GM19372 (cell line): ENCODE measurements around the gene CCZ1B.
"Not testable (repeated sequence)": the region's sequence is repeated elsewhere in the genome, so short reads cannot be mapped to it uniquely, and the experiment has no call there.

ENCODE experiments used
- ATAC-seq: cut with Tn5 transposase; IDR thresholded peaks from one replicate; pipeline ENCODE4 v1.9.1; 2021; ENCODE audit warnings: mild to moderate bottlenecking, low read depth, moderate library complexity; ENCODE audit not compliant: unreplicated experiment

CCZ1B gene

GRCh38 chr7:6831018-6831725 lies 5.1 kb upstream of the CCZ1B start:
- ATAC-seq = no peak

DNA sequence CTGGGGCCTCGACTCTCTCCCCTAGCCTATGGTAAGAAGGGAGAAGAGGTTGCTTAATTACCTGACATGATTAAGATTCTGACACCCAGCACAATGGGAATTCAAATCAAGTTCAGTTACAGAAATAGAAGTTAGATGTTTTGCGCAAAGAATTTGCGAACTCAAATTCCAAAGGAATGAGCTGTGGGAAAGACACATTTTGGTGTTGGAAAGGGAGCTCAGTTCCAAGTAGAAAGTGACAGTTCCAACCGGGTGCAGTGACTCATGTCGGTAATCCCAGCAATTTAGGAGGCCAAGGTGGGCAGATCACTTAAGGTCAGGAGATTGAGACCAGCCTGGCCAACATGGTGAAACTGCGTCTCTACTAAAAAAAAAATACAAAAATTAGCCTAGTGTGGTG lies 4.0 kb upstream of the CCZ1B start:
- not testable (repeated sequence) for ATAC-seq

DNA sequence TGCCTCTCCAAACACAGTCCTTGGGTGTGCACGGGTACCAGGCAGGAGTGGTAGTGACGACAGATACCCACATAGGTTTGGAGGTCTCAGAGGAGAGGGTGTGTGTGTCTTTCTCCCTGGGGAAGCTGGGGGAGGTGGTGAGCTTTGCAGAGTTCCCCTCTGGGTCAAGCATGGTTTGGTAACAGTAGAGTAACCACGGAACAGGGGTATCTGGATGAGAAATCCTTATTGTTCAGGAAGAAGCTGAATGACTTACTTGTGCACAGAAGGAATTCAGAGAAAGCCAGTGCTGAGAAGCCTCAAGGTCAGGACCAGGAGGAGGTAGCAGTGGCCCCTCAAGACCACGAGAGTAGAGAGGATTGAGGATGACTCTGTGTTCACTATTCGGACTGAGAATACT lies 3.5 kb upstream of the CCZ1B start:
- ATAC-seq = not testable (repeated sequence)

DNA sequence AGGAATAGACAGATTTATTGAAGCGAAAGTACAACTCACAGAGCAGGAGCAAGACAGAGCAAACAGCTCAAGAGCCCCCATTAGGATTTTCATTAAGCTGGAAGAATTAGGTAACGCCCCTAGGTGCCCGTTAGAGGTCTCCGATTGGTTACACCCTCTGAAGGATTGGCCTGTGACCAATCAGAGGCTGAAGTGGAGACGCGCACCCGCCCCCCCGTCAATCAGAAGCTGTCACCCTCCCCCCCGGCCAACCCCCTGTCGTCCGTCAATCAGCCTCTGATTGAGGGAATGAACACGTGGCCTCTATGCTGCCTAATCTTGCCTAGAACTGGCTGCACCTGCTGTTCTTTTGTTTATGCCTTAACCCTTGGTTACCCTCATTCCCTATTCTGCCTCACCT lies 1.1 kb upstream of the CCZ1B start:
- not testable (repeated sequence) for ATAC-seq

GRCh38 chr7:6825236-6826125 lies 594 bp downstream of the CCZ1B start:
- peak; percentile 46 for ATAC-seq

DNA sequence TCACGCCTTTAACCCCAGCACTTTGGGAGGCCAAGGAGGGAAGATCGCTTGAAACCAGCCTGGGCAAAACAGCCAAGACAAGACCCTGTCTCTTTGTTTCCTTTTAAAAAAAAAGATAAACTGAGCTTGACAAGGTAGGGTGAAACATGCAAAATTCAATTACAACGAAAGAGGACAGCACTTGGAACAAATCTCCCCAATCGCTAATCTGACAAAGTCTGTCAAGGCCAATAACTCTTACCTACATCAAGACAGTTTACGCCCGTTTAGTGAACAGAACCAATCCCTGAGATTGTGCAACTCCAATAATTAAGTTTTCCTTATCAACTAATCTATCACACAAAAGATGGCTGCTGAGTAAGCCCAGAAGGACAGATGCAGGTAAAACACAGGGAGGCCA lies 4.5 kb downstream of the CCZ1B start:
- not testable (repeated sequence) for ATAC-seq

DNA sequence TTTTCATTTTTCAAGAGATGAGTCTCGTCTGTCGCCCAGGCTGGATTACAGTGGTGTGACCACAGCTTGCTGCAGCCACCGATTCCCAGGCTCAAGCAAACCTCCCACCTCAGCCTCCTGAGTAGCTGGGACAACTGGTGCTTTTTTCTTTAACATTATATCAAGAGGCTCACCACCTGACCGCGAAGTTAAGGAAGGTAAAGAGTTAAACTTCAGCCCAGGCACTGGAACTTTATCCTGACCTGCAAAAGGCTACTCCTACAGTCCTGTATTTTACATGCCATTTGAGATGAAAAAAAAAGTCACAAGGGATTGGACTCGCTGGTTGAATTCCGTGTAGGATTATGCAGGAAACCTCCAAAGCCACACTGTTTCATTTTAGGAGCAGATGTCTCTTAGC lies 10.6 kb downstream of the CCZ1B start:
- not testable (repeated sequence) for ATAC-seq

GRCh38 chr7:6813011-6813410 lies 13.1 kb downstream of the CCZ1B start:
- ATAC-seq = not testable (repeated sequence)

- not testable (repeated sequence) for ATAC-seq
Observed at GRCh38 chr7:6807959-6808358, 18.1 kb downstream of the CCZ1B start.

DNA sequence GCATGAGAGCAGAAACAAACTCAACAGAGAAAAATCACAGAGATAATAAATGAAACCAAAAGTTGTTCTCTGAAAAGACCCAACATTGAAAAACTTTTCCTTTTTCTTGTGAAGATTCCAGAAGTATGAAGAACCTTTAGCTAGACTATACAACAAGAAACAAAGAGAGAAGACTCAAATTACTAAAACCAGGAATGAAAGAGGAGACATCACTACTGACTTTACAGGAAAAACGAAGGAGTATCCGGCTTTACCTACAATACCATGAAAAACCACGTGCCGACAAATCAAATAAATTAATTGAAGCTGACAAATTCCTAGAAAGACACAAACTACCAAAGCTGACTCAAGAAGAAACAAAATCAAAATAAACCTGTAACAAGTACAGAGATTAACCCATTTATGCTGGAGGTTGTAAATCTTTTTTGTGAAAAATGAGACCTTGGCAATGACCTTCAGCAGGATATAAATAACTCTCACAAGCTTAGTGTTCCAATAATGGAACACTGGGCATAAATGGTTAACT lies 18.6 kb downstream of the CCZ1B start:
- not testable (repeated sequence) for ATAC-seq

- not testable (repeated sequence) for ATAC-seq
Observed at GRCh38 chr7:6800331-6800730, 25.7 kb downstream of the CCZ1B start.

GRCh38 chr7:6799887-6800286 lies 26.2 kb downstream of the CCZ1B start:
- not testable (repeated sequence) for ATAC-seq

DNA sequence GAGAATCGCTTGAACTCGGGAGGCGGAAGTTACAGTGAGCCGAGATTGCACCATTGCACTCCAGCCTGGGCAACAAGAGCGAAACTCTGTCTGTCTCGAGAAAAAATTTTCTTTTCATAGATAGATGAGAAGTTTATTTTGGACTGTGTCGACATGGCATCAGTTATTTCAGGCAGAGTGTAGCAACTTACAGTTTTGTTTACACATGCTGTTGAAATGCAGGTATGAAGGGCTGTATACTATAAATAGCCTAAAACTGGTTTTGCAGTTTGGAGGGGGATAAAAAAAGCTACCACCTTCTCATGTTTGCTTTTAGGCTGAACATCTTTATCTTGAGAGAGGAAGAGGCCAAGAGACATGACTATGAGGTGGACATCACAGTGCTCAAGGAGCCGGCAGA lies 28.0 kb downstream of the CCZ1B start:
- not testable (repeated sequence) for ATAC-seq

DNA sequence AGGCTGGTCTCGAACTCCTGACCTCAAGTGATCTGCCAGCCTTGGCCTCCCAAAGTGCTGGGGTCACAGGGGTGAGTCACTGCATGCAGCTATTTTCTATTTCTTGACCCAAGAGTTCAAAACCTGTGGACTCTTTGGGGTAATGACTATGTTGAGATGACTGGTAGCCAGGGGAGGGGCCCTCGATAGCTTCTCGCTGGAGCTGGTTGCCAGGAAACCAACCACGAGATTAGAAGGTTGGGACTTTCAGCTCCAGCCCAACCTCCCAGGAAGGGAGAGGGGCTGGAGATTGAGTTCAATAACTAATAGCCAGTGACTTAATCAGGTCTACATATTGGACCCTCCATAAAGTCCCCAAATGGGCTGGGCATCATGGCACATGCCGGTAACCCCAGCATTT lies 28.9 kb downstream of the CCZ1B start:
- not testable (repeated sequence) for ATAC-seq

GRCh38 chr7:6794276-6794675 lies 31.8 kb downstream of the CCZ1B start:
- ATAC-seq = not testable (repeated sequence)

DNA sequence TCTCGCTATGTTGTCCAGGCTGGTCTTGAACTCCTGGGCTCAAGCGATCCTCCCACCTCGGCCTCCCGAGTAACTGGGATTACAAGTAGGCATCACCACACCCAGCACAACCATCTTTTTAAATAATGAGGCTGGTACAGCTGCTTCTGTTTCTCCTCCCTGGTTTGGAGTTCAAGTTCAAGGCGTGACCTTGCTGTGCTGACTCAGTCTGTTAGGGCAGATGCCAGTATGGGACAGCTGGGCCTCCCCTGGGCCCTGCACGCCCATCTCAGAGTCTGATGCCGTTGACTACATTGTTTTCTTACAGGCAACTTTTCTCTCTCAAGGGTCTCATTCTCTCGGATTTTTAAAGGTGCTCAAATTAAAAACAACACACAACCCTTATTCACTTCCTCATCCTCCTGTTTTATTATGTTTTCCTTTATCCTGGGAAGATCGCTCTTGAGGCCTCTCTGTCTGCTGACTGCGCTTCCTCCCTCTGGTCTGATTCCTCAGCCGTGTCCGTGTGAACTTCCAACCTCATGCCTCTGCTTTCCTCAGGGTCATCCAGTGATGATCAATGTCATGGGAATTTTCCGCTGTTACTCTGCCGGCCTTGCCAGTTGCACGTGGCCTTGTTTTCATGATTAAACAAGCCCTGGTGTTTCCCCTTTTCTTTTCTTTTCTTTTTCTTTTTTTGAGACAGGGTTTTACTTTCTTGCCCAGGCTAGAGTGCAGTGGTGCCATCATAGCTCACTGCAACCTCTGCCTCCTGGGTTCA lies 33.8 kb downstream of the CCZ1B start:
- ATAC-seq = not testable (repeated sequence)

DNA sequence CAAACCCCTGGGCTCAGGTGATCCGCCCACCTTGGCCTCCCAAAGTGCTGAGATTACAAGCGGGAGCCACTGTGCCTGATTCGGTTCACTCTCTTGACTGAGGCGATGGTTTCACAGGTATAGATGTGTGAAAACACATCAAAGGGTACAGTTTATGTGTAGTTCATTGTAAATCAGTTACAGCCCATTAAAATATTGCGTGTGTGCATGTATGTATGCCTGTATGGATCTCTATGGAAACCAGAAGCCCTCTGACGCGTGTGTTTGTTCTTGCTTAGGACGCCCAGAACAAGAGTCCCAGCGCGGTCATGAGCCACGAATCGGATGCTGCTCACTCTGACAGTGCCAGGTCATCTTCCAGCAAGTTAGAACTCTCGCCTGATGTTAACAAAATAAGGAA lies 36.7 kb downstream of the CCZ1B start:
- ATAC-seq = not testable (repeated sequence)

DNA sequence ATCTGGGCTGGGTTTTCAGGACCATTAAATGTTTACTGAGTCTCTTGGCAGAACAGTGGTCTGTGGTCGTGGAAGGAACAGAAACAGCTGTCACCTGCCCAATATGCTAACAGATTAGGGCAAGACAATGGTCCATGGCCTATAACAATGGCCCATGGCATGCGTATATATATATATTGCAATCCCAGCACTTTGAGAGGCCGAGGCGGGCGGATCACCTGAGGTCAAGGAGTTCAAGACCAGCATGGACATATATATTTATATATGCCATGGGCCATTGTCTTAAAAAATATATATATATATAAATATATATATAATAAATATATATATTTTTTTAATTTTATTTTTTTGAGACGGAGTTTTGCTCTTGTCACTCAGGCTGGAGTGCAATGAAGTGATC lies 44.5 kb downstream of the CCZ1B start:
- ATAC-seq = not testable (repeated sequence)

- ATAC-seq = not testable (repeated sequence)
Observed at GRCh38 chr7:6761186-6761585, 64.9 kb downstream of the CCZ1B start.

- not testable (repeated sequence) for ATAC-seq
Observed at GRCh38 chr7:6753964-6754363, 72.1 kb downstream of the CCZ1B start, which contains the start of gene RSPH10B2. Gene RSPH10B2 (plus strand): TSS chr7:6754103. CDS start chr7:6757678, 3,575 bp downstream.
